HG03045 (cell line): ENCODE results near the gene BET1.

ENCODE experiments used
- ATAC-seq: cut with Tn5 transposase; IDR thresholded peaks from one replicate; pipeline ENCODE4 v1.9.1; 2021; ENCODE audit warnings: mild to moderate bottlenecking, moderate library complexity; ENCODE audit not compliant: unreplicated experiment

The BET1 gene

GRCh38 chr7:93960986-93961385, 43.2 kb downstream of the BET1 start:
- ATAC-seq, result no peak

GRCh38 chr7:93958651-93959050, 45.5 kb downstream of the BET1 start:
- no peak for ATAC-seq

- no peak for ATAC-seq
These were observed 45.9 kb downstream of the BET1 start for GRCh38 chr7:93958216-93958615.

- no peak for ATAC-seq
These were observed 46.4 kb downstream of the BET1 start for GRCh38 chr7:93957767-93958166.

- peak; percentile 73 for ATAC-seq
These were observed 48.9 kb downstream of the BET1 start for GRCh38 chr7:93955304-93955703.

GRCh38 chr7:93949423-93949822, 54.7 kb downstream of the BET1 start:
- ATAC-seq, result no peak

- no peak for ATAC-seq
These were observed 55.3 kb downstream of the BET1 start for GRCh38 chr7:93948873-93949272.

GRCh38 chr7:93948106-93948505, 56.0 kb downstream of the BET1 start:
- ATAC-seq, result no peak

- ATAC-seq, result no peak
These were observed 58.2 kb downstream of the BET1 start for GRCh38 chr7:93945756-93946535.

- no peak for ATAC-seq
These were observed 59.1 kb downstream of the BET1 start for GRCh38 chr7:93945083-93945482.

GRCh38 chr7:93944673-93945072, 59.5 kb downstream of the BET1 start:
- ATAC-seq, result no peak

GRCh38 chr7:93943816-93944540, 60.2 kb downstream of the BET1 start:
- no peak for ATAC-seq
